Stimulated activated CD8-positive, alpha-beta memory T cell treated with anti-CD3 and anti-CD28 coated beads, Interleukin-7, amount 100 ng/mL, for 1 hour (primary cell): ENCODE data around the gene NEDD1.

Experiments
- DNase-seq, 2 donors: peaks; one replicate each; pipeline ENCODE4 v3.0.0-alpha.2; 2020; ENCODE audit warnings: low read depth in 2 of 2

Gene NEDD1, protein sequence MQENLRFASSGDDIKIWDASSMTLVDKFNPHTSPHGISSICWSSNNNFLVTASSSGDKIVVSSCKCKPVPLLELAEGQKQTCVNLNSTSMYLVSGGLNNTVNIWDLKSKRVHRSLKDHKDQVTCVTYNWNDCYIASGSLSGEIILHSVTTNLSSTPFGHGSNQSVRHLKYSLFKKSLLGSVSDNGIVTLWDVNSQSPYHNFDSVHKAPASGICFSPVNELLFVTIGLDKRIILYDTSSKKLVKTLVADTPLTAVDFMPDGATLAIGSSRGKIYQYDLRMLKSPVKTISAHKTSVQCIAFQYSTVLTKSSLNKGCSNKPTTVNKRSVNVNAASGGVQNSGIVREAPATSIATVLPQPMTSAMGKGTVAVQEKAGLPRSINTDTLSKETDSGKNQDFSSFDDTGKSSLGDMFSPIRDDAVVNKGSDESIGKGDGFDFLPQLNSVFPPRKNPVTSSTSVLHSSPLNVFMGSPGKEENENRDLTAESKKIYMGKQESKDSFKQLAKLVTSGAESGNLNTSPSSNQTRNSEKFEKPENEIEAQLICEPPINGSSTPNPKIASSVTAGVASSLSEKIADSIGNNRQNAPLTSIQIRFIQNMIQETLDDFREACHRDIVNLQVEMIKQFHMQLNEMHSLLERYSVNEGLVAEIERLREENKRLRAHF

DNA sequence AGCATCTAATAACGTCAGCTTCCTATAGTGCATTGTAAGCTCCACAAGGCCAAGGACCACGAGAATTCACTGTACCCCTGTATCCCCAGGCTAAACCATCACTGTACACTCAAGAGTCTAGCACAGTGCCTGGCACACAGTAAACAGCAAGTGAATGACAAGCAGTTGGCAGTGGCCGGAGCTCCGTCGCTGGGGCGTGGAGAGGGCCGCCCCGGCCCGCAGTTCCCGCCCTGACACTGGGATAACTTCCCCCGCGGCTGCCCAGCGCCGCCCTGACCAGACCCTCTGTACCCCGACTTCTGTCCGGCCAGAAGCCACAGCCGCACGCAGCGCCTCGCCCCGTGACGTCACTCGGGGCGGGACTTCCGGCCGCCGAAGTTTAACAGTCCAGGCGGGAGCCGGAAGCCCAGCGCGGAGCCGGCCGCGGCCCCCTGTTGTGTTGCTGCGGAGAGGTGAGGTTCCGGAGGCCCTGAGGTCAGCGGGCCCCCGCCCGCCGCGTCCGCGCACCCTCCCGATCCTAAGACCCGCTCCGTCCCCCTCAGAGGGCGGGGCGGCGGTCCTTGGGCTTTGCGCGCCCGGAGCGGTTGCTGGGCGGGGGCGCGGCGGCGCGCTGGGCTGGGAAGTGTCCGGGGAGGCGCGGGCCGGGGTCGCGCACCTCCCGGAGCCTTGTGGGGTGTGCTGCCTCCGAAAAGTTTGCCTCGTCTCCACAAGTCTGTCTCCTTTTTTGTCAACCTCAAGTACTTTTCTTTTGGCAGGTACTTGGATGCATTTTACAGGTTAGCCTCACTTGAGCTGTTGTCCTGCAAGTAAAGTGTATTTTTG lies at the start of gene NEDD1:
NEDD1 (plus strand) TSS at position 409 of the 822 bp plus-strand sequence. CDS start 2,503 bp downstream, outside the sequence.
- peak; percentile 59 to 69 for DNase-seq

DNA sequence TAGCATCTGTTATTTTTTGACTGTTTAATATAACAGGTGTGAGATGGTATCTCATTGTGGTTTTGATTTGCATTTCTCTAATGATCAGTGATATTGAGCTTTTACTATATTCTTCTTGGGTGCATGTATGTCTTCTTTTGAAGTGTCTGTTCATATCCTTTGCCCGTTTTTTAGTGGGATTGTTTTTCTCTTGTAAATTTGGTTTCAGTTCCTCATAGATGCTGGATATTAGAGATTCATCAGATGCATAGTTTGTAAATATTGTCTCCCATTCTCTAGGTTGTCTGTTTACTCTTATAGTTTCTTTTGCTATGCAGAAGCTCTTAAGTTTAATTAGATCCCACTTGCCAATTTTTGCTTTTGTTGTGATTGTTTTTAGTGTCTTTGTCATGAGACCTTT lies 48.9 kb upstream of the NEDD1 start:
- DNase-seq, result no peak

DNA sequence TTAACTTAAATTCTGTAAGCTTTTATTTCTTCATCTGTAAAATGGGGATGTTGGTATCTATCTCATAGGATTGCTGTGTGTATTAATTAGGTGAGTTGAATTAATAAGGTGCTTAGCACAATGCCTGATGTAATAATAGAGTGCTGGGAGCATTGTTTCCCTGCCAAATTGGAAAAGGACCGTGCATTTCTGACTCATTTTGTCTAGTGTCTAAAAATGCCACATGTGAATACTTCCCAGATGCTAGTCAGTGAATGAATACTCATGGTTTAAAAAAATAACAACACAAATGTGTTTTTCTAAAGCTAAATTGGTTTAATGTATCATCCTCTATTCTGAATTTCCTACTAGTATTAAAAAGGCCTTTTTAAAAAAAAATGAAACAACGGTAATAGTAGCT lies 45.4 kb upstream of the NEDD1 start:
- DNase-seq, result no peak

DNA sequence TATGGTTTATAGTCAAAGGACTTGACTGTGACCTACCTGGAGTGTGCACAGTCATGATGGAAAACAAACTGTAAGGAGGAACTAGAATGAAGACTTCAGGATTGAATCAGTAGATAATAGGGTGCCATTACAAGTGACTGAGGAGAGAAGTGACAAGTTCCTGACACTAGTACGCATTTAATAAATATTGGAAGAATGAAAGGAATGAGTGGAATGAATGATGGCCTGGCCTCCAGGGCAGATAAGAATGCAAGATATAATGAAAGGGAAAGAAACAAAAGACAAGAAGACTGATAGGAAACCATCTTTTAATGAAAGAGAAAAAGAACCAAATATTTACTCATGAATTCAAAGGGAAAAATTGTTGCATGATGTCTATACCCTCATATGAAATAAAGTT lies 44.7 kb upstream of the NEDD1 start:
- DNase-seq, result no peak

DNA sequence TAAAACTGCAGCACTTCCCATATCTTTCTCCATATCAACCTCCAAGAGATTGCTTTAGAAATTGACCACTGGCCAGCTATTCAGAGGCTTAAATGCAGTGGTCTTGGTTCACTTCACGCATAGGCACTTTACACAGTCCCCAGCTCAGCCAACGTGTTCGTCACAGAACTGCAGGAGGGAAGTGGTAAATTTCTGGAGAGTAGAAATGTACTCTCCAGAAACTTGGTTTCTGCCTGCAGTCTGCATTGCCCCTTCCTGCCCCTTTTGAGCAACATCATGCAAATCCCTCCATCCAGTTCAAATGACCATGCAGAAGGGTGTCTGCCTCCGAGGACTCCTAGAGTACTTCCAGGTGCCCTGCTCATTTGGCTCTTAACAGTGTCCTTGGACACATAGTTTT lies 42.7 kb upstream of the NEDD1 start:
- no peak for DNase-seq

DNA sequence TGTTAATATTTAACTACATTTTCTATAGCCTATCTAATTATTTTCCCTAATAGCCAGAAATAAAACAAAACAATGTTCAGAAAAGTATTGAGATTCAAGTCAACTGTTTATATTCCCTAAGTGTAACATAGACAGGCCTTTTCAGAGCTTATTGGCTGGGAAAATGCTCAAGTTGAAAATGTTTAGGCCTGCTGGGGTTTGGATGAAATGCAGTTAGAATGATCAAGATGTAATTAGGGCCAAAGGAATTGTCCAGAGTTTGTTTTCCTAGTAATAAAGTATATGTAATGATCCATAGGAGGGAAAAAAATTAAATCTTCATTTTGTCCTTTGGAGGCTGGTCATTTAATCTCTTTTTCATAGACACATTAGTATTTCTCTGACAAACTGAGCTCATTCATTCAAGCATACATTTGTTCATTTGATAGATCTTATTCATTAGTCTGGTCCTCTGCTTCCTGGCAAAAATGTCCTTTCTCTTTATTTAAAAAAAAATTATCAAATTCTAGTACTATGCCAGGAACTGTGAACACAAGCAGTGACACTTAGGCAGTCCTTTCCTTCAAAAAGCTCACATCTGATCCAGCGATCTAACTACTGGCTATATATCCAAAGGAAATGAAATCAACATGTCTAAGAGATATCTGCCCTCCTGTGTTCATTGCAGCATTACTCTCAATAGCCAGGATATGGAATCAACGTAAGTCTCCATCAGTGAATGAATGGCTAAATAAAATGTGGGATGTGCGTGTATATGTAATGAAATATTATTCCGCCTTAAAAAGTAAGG lies 40.1 kb upstream of the NEDD1 start:
- no peak for DNase-seq

DNA sequence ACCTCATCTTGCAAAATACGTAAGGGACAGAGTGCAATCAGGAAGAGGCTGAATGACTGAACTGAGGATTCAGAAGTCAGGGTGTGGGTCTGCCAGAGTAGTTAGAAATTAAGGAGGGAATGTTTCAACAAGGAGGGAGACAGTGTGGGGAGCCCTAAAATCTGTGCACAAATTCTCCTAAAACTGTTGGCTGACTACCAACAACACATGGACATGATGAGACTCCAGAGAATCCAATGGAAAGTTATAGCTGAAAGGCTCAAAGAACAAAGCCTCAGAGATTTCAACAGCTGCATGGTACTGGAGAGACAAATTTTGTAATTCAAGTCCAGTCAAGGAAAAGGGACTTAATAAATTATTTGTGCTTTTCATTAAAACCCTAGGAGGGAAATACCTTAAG lies 36.1 kb upstream of the NEDD1 start:
- DNase-seq, result no peak

DNA sequence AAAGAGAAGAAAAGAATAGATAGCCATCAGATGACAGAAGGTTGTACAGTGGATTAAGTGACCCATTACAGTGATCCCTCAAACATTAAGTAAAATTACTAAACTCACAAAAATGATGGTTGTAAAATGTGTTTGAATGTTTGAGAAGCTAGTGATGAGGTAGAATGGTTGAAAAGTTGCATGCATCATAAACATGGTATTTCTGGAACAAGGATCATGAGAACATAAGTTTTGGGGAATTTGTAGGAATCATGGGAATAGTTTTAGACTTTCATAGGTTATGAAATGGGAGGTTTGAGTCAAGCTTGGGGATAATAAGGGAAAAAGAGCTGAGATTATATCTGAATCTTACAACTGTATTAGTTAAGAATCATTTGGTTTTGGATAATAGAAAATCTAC lies 34.1 kb upstream of the NEDD1 start:
- no peak for DNase-seq

DNA sequence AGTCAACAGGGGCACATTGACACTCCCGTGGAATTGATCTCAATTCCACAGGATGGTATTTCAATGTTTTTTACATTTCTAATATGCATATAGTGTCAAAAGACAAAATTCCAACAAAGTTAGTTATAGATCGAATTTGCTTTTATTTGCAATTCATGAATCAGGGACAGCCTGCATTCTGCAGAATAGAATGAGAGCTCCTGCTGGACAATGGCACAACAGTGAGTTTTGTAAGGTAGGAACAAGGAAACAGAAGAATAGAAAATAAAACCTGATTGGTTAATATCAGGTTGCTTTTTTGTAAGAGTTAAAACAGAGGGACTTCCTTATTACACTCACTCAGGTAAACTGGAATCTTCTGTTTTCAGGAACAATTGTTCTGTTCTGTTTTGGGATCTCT lies 32.8 kb upstream of the NEDD1 start:
- DNase-seq, result no peak

DNA sequence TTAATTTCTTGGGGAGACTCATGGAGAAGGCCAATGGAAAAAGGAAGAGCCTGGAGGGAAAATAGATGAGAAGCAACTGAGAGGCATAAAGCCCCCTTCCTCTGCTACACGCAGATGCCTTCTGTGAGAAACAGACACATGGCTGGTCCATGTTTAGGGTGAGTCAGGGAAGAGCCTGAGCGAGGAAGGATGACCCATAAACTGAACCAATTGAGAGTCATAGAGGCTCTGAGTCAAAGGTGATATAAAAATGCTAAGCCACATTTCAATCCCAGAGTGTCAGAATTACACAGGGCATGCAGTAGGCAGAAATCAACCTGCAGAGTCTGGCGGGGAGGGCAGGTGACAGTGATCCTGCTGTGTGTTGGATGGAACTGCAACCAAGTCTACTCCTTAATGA lies 30.1 kb upstream of the NEDD1 start:
- DNase-seq, result no peak

DNA sequence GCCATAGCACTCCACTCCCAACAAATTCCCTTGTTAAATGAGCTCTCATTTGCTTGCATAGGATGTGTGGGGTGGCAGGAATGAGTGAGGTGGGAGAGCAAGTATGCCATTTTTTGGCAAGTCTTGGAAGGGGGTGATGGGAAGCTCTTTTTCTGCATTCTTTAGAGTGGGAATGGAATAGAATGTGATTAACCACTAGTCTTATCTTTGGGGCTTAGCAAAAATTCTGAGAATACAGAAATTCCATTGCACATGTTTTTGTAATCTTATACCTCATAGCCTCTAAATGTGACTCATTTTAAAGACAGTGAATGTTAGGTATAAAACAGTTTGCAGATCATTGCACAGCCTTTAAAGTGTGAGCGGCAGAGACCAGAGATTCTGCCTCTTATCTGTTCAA lies 28.4 kb upstream of the NEDD1 start:
- no peak for DNase-seq

DNA sequence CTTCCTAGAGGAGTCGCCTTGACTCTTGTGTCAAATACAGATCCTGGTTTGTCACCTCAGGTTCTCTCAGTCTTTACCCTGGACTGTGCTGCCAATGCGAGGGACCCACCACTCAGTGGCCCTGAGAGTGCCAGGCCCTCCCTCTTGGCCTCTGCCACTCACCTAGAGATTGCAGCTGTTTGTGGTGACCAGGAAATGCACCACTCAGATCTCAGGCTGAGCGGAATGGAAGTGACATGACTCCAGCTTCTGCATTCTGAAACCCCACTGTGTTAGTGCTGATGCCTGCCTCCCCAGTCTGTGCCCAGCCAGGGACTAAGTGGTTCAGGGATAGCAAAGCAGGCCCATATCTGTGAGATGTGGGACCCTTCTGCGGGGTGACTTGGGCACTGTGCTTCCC lies 27.8 kb upstream of the NEDD1 start:
- DNase-seq, result no peak

DNA sequence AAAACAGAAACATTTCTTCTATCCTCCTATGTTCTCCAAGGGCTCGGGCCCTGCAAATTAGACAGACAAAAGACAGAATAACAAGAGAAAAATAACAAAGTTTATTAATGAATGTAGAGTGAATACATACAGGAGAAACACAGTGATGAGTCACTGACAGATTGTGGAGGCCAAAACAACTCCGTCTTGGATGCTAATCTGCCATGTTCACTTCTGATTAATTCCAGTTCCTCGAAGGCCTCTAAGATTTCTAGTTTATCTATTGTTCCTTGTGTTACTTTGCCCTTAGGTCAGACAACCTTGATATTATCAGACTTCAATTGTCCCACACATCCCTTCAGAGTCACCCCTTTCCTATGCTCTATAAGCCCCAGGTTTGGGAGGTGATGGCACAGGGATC lies 26.8 kb upstream of the NEDD1 start:
- DNase-seq, result no peak

DNA sequence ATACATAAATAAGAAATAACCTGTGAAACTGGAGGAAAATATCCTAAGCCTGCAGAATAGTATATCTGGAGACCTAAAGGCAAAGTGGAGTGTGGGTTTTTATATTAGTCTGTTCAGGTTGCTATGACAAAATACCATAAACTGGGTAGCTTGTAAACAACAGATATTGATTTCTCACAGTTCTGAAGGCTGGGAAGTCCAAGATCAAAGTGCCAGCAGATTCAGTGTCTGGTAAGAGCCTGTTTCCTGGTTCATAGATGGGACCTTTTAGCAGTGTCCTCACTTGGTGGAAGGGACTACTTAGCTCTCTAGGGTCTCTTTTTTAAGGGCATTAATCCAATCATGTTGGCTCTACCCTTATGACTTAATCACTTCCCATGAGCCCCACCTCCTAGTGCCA lies 25.4 kb upstream of the NEDD1 start:
- DNase-seq, result no peak

DNA sequence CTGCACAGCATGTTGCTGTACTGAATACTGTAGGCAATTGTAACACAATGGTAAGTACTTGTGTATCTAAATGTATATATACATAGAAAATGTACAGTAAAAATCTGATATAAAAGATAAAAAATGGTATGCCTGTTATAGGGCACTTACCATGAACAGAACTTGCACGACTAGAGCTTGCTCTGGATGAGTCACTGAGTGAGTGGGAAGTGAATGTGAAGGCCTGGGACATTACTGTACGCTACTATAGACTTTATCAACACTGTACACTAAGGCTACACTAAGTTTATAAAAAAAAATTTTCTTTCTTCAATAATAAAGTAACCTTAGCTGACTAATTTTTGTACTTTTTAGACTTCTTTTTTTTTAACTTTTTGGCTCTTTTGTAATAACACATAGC lies 24.2 kb upstream of the NEDD1 start:
- no peak for DNase-seq

DNA sequence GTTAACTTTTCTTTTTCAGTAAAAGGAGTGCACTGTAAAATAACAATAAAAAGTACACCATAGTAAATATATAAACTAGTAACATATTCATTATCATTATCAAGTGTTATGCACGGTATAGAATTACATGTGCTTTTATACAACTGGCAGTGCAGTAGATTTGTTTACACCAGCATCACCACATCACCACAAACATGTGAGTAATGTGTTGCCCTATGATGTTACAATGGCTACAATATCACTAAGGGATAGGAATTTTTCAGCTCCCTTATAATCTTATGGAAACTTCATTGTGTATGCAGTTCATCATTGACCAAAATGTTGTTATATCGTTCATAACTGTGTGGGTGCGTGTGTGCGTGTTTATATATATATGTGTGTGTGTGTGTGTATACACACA lies 23.5 kb upstream of the NEDD1 start:
- no peak for DNase-seq

DNA sequence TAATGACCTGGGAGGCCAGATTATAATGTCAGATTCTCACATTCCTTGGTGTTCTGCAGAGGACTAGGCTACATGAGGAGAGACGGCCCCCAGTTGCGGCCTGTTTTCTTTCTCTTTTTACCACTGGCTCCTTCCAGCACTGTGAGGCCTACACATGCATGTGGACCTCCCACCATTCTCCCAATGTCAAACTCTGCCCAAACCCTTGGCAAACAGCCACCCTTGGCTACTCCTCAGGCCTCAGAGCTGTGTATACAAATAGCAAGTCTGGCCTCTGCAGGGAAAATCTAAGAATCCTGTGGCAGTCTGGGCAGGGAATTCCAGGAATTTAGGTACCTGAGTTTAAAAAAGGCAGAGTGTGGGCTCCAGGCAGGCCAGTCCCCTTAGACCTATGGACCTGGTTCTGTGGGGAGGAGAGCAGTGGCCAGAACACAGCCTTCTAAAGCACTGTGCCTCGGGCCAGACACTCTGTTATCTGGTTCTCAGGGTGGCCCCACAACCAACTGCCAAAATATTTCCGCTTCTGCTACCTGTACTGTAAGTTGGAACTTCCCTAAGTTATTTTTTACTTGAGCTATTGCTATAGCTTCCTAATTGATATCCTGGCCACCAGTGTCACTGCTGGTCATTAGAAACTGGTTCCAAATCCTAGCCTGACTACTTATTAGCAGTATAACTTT lies 19.9 kb upstream of the NEDD1 start:
- DNase-seq, result no peak

DNA sequence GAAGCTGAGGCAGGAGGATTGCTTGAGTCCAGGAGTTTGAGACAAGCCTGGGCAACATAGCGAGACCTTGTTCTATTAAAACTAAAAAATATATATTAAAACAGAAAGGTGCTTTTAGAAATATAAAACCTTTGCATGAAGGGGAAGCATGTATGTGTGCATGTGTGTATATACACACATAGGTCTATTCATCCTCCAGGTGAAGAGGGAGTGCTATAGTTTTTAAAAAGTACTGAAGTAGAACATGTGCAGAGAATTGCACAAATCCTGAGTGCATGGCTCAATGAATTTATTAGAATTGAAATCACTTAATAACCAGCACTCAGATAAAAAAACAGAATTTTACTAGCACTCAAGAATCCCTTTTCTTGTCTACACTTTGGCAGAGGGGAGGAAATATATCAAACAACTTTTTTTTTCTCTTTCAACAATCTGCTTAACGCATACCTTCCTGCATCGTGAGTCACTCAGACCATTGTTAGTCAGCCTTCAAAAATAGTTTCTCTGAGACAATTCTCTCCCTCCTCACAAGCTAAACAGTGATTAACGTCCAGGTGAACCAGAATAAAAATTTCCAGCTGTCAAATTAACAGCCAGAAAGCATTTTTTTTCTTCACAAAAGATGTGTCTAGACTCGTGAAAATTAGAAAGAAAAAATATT lies 17.7 kb upstream of the NEDD1 start:
- no peak for DNase-seq

DNA sequence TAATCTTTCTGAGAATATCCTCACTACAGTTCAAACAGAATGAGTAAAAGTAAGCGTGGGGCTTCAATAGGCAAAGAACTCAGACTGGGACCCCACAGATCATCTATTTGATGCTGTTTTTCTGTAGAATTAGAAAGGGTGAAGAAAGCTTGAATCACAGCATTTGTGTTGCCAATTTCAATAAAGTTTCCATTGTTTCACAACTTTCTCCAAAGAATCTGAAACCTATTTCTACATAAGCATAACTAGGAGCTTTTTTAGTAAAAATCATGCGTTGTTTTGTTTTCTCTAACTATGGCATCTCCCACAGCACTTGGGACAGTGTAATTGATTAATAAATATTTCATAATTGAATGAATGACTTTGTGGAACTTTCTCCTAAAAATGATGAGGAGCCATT lies 16.7 kb upstream of the NEDD1 start:
- no peak for DNase-seq

DNA sequence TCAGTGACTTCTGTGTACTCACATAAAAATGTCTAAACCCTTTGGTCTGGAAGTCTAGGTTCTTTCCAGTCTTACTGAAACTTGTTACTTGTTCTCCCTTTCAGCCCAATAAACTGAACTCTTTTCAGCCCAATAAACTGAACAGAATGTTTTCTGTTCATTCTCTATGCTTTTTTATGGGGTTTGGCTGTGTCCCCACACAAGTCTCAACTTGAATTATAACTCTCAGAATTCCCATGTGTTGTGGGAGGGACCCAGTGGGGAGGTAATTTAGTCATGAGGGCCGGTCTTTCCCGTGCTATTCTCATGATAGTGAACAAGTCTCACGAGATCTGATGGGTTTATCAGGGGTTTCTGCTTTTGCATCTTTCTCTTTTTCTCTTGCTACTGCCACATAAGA lies 15.0 kb upstream of the NEDD1 start:
- DNase-seq, result no peak

DNA sequence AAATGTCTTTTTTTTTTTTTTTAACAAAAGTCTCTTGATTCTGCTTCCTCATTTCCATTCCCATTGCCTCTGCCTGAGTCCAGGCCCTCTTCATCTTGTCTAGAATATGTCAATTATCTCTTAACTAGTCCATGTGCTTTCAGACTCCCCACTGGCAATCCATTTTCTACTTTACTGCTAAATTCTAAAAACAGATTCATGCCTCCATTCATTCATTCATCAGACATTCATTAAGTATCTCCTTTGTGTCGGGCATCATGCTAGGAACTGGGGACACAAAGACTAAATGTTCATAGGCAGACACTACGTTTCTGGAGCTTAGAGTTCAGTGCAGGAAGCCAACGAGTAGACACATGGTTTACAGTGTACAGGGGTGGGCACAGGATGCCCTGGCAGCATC lies 9.6 kb upstream of the NEDD1 start:
- DNase-seq, result no peak
